Keratinocyte (primary cell): ENCODE measurements around the gene ATXN10.

Experiments used
- CTCF ChIP-seq, 3 experiments: IDR thresholded peaks in 1 of 3; conservative IDR thresholded peaks in 1 of 3; optimal IDR thresholded peaks in 1 of 3; 2 replicates in 2 of 3; 3 replicates in 1 of 3; pipeline versions ENCODE3 to v1.5.1; 2011; ENCODE audit warnings: low read length in 3 of 3, mild to moderate bottlenecking in 3 of 3, moderate library complexity in 2 of 3, control low read depth in 1 of 3, inconsistent platforms in 1 of 3; ENCODE audit not compliant: insufficient read depth in 2 of 3; ENCODE audit errors: extremely low read depth in 1 of 3
- EZH2 ChIP-seq: IDR thresholded peaks from one replicate; pipeline ENCODE4 v1.6.1; 2012; ENCODE audit warnings: inconsistent platforms, mild to moderate bottlenecking, low read length, moderate library complexity

- TF ChIP-seq CTCF (optimal IDR thresholded peaks at IDR 0.05 in 1 of 3, IDR thresholded peaks at IDR 0.05 in 1 of 3, conservative IDR thresholded peaks at IDR 0.05 in 1 of 3; ENCODE audit: extremely low read depth in 1 of 3, insufficient read depth in 2 of 3, low read length in 3 of 3), result no peak
- TF ChIP-seq EZH2, result no peak
Observed at GRCh38 chr22:45627489-45628233, 44.0 kb upstream of the ATXN10 start.
